Measurements from ENCODE around the gene RAD51C.

DNA sequence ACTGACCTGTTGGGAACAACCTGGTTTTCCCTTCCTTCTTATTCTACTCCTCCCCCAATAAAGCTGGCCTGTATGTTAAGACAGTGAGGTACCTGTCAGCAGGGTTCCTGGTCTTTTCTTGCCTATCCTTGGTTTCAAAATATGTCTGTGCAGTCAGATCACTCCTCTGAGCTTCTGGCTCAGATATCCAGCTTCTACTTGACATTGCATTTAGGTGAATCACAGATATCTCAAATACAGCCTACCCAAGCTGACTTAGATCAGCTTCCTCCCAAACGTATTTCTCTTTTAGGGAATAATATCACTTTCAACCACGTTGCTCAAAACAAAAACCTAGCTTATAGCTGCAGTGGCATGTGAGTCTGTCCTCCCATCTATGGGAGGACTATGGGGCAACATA is 49.3 kb upstream of the RAD51C start:
- TF ChIP-seq CTCF (conservative IDR thresholded peaks at IDR 0.05 in 1 of 2, IDR thresholded peaks at IDR 0.05 in 1 of 2; ENCODE audit: low read depth in 1 of 2, low read length in 2 of 2) = no peak
- no peak for TF ChIP-seq EZH2 (IDR thresholded peaks at IDR 0.05; ENCODE audit: low read length, missing control alignments)
